HepG2 (cell line): ENCODE results near the gene MYO9A. TPM values are rescaled to one million over a fixed set of nuclear protein-coding genes. Genes with fewer than 3 reads are reported as not detected.

Experiments
- HNF1B ChIP-seq: sonication (generic); formaldehyde crosslinking; IDR thresholded peaks from 2 replicates; pipeline ENCODE4 v1.5.1; 2020; ENCODE audit warnings: mild to moderate bottlenecking, moderate library complexity, missing genetic modification reagents
- KMT2A ChIP-seq: sonication (generic); formaldehyde crosslinking; IDR thresholded peaks from 2 replicates; pipeline ENCODE4 v1.4.0; 2020; ENCODE audit warnings: missing genetic modification reagents
- MBNL3 ChIP-seq: fragments of 250-450 bp; sonication (Bioruptor Pico); conservative IDR thresholded peaks from 2 replicates; pipeline ENCODE4 v1.8.0; 2022; ENCODE audit warnings: mild to moderate bottlenecking, inconsistent platforms
- NONO ChIP-seq, 2 experiments: fragments of 450-650 bp in 1 of 2; sonication (generic) in 1 of 2; formaldehyde crosslinking in 1 of 2; IDR thresholded peaks in 1 of 2; conservative IDR thresholded peaks in 1 of 2; 2 replicates each; pipeline versions ENCODE4 v1.6.1 to v1.8.0; 2017 to 2022; ENCODE audit warnings: mild to moderate bottlenecking in 1 of 2, missing genetic modification reagents in 1 of 2, moderate library complexity in 1 of 2
- SAP130 ChIP-seq: IDR thresholded peaks from 2 replicates; pipeline ENCODE4 v1.6.1; 2016; ENCODE audit warnings: low read depth
- YEATS2 ChIP-seq: sonication (generic); formaldehyde crosslinking; IDR thresholded peaks from 2 replicates; pipeline ENCODE4 v1.4.0; 2020; ENCODE audit warnings: missing genetic modification reagents, borderline replicate concordance
- ZFX ChIP-seq: sonication (generic); formaldehyde crosslinking; IDR thresholded peaks from 2 replicates; pipeline ENCODE4 v1.4.0; 2020; ENCODE audit warnings: mild to moderate bottlenecking, low read depth, missing genetic modification reagents, moderate library complexity
- ZNF414 ChIP-seq: sonication (generic); formaldehyde crosslinking; IDR thresholded peaks from 2 replicates; pipeline ENCODE4 v1.5.0; 2020; ENCODE audit warnings: missing genetic modification reagents
- ZNF710 ChIP-seq: sonication (generic); formaldehyde crosslinking; IDR thresholded peaks from 2 replicates; pipeline ENCODE4 v1.5.0; 2020; ENCODE audit warnings: mild to moderate bottlenecking, missing genetic modification reagents, borderline replicate concordance
- ZSCAN21 ChIP-seq: sonication (generic); formaldehyde crosslinking; IDR thresholded peaks from 2 replicates; pipeline ENCODE4 v1.8.0; 2022; ENCODE audit warnings: mild to moderate bottlenecking, missing genetic modification reagents, moderate library complexity, borderline replicate concordance
- polyA plus RNA-seq, 8 experiments: library from polyadenylated mRNA; depleted of rRNA in 3 of 8; stranded (reverse) in 7 of 8; unstranded in 1 of 8; fragments of >200 nt; fragmentation: Illumina TruSeq in 4 of 8; extraction: Trizol in 4 of 8; gene quantifications; 2 replicates each; pipeline versions ENCODE4 v1.2.1 to v1.2.3, GENCODE V29; 2011 to 2016; ENCODE audit warnings: low read depth in 4 of 8, missing spikeins in 1 of 8, mixed read lengths in 1 of 8; ENCODE audit not compliant: insufficient read depth in 1 of 8
- total RNA-seq, 5 experiments: library from RNA; depleted of rRNA; stranded (reverse); fragments of >200 nt; fragmentation: Illumina TruSeq; extraction: Trizol; gene quantifications; 2 replicates each; pipeline ENCODE4 v1.2.3, GENCODE V29; 2016; ENCODE audit warnings: low read depth in 1 of 5
- TF ChIP-seq, protein P1 (sequence below): sonication (generic); formaldehyde crosslinking; IDR thresholded peaks from 2 replicates; pipeline ENCODE4 v1.8.1; 2023; ENCODE audit warnings: mild to moderate bottlenecking, missing genetic modification reagents
- TF ChIP-seq, protein P2 (sequence below), 2 experiments: sonication (generic) in 1 of 2; formaldehyde crosslinking in 1 of 2; IDR thresholded peaks; 2 replicates each; pipeline versions ENCODE4 v1.4.0 to v1.6.1; 2016 to 2020; ENCODE audit warnings: borderline replicate concordance in 1 of 2, low read depth in 1 of 2, mild to moderate bottlenecking in 1 of 2, missing genetic modification reagents in 1 of 2
- TF ChIP-seq, protein P3 (sequence below): IDR thresholded peaks from 2 replicates; pipeline ENCODE4 v1.6.1; 2016

Gene MYO9A
- total and polyA plus RNA-seq, 2 of the 13 experiments (the other 11 are each of a cell fraction or from before 2014, with no cell fraction given) = 4.8 to 15.3 TPM

- TF ChIP-seq, protein P1, sequence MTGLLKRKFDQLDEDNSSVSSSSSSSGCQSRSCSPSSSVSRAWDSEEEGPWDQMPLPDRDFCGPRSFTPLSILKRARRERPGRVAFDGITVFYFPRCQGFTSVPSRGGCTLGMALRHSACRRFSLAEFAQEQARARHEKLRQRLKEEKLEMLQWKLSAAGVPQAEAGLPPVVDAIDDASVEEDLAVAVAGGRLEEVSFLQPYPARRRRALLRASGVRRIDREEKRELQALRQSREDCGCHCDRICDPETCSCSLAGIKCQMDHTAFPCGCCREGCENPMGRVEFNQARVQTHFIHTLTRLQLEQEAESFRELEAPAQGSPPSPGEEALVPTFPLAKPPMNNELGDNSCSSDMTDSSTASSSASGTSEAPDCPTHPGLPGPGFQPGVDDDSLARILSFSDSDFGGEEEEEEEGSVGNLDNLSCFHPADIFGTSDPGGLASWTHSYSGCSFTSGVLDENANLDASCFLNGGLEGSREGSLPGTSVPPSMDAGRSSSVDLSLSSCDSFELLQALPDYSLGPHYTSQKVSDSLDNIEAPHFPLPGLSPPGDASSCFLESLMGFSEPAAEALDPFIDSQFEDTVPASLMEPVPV (CRISPR knock-in tag) = no peak
- TF ChIP-seq ZSCAN21 (0 out of 2 replicates have a peak, but pooled peaks have one; percentile 44), MBNL3 (CRISPR knock-in tag) (no peak), YEATS2 (CRISPR knock-in tag) (peak; percentile 18; the same call in 1 of the 2 replicates), ZNF414 (CRISPR knock-in tag) (no peak), SAP130 (peak; percentile 82), ZNF710 (CRISPR knock-in tag) (0 out of 2 replicates have a peak, but pooled peaks have one; percentile 22), HNF1B (CRISPR knock-in tag) (peak; percentile 68; the same call in 1 of the 2 replicates), KMT2A (CRISPR knock-in tag) (peak; percentile 56; the same call in 1 of the 2 replicates), ZFX (peak; percentile 57), NONO (IDR thresholded peaks at IDR 0.05) (no peak), NONO (CRISPR knock-in tag; conservative IDR thresholded peaks at IDR 0.05) (peak; percentile 60; the same call in 1 of the 2 replicates)
- TF ChIP-seq, protein P2, sequence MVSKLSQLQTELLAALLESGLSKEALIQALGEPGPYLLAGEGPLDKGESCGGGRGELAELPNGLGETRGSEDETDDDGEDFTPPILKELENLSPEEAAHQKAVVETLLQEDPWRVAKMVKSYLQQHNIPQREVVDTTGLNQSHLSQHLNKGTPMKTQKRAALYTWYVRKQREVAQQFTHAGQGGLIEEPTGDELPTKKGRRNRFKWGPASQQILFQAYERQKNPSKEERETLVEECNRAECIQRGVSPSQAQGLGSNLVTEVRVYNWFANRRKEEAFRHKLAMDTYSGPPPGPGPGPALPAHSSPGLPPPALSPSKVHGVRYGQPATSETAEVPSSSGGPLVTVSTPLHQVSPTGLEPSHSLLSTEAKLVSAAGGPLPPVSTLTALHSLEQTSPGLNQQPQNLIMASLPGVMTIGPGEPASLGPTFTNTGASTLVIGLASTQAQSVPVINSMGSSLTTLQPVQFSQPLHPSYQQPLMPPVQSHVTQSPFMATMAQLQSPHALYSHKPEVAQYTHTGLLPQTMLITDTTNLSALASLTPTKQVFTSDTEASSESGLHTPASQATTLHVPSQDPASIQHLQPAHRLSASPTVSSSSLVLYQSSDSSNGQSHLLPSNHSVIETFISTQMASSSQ (IDR thresholded peaks at IDR 0.05; ENCODE audit: low read depth) = no peak
- TF ChIP-seq, protein P2 (CRISPR knock-in tag; IDR thresholded peaks at IDR 0.05; ENCODE audit: borderline replicate concordance) = 0 out of 2 replicates have a peak, but pooled peaks have one; percentile 38
- TF ChIP-seq, protein P3, sequence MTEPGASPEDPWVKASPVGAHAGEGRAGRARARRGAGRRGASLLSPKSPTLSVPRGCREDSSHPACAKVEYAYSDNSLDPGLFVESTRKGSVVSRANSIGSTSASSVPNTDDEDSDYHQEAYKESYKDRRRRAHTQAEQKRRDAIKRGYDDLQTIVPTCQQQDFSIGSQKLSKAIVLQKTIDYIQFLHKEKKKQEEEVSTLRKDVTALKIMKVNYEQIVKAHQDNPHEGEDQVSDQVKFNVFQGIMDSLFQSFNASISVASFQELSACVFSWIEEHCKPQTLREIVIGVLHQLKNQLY (CRISPR knock-in tag) = peak; percentile 5; the same call in 1 of the 2 replicates
These were observed at the start of gene MYO9A, which contains the start of gene SENP8 (continued) for GRCh38 chr15:72118017-72118978.
